ENCODE results near the gene GDPD3. TPM values are rescaled to one million over a fixed set of nuclear protein-coding genes. Genes with fewer than 3 reads are reported as not detected.
A peak's percentile ranks its signal among the peaks of the same experiment; 100 is the strongest.

GDPD3 gene
- not detected for polyA plus RNA-seq

- Mint-ChIP-seq H3K4me1 (peaks cover 3 to 7% (median 4%) of the 10 kb centered on the region in 3 donors), H3K27me3 (no peaks in the 10 kb centered on the region), H3K27ac (peak within 1 kb of the TSS; percentile 51 to 83 (median 59)), H3K36me3 (peaks cover 7% of the 10 kb centered on the region), H3K9me3 (no peaks in the 10 kb centered on the region), H3K4me3 (peak within 1 kb of the TSS in 1 of 4 donors; percentile 28)
These were observed at the start of gene GDPD3 for GRCh38 chr16:30113031-30113710. GDPD3 (minus strand) TSS chr16:30113537; CDS start chr16:30113478, 59 bp downstream.

GRCh38 chr16:30157214-30157613 is 43.9 kb upstream of the GDPD3 start:
- Mint-ChIP-seq H3K9me3 (no peaks in the 10 kb centered on the region), H3K4me3 (no peak overlapping the region), H3K4me1 (peaks cover 0 to 4% (median 0%) of the 10 kb centered on the region in 3 donors), H3K36me3 (no peaks in the 10 kb centered on the region), H3K27me3 (peaks cover 1% of the 10 kb centered on the region), H3K27ac (no peak overlapping the region)

- Mint-ChIP-seq H3K4me3 (no peak overlapping the region), H3K9me3 (peaks cover 0 to 3% (median 0%) of the 10 kb centered on the region in 3 donors), H3K27me3 (no peaks in the 10 kb centered on the region), H3K4me1 (peaks cover 5 to 6% (median 5%) of the 10 kb centered on the region in 3 donors), H3K27ac (no peak overlapping the region), H3K36me3 (peaks cover 1% of the 10 kb centered on the region)
These were observed 41.9 kb upstream of the GDPD3 start for GRCh38 chr16:30155188-30155587.

GRCh38 chr16:30152517-30152916 is 39.2 kb upstream of the GDPD3 start:
- Mint-ChIP-seq H3K27me3 (no peaks in the 10 kb centered on the region), H3K27ac (no peak overlapping the region), H3K9me3 (peaks cover 0 to 7% (median 0%) of the 10 kb centered on the region in 3 donors), H3K4me3 (no peak overlapping the region), H3K4me1 (peaks cover 5 to 6% (median 5%) of the 10 kb centered on the region in 3 donors), H3K36me3 (peaks cover 5% of the 10 kb centered on the region)

- Mint-ChIP-seq H3K36me3 (peaks cover 5% of the 10 kb centered on the region), H3K4me3 (peak overlapping the region in 1 of 4 donors; percentile 52), H3K4me1 (peaks cover 5 to 6% (median 5%) of the 10 kb centered on the region in 3 donors), H3K27me3 (no peaks in the 10 kb centered on the region), H3K9me3 (peaks cover 0 to 7% (median 0%) of the 10 kb centered on the region in 3 donors), H3K27ac (peak overlapping the region in 2 of 3 donors; percentile 40 to 89)
These were observed 37.8 kb upstream of the GDPD3 start for GRCh38 chr16:30151091-30151490.

GRCh38 chr16:30149250-30149930 is 36.1 kb upstream of the GDPD3 start:
- Mint-ChIP-seq H3K9me3 (peaks cover 0 to 7% (median 0%) of the 10 kb centered on the region in 3 donors), H3K36me3 (peaks cover 5% of the 10 kb centered on the region), H3K4me1 (peaks cover 5 to 9% (median 6%) of the 10 kb centered on the region in 3 donors), H3K27ac (no peak overlapping the region), H3K27me3 (no peaks in the 10 kb centered on the region), H3K4me3 (no peak overlapping the region)

GRCh38 chr16:30147843-30148510 is 34.6 kb upstream of the GDPD3 start:
- peaks cover 0 to 7% (median 0%) of the 10 kb centered on the region in 3 donors for H3K9me3 Mint-ChIP-seq
- H3K27me3 Mint-ChIP-seq = no peaks in the 10 kb centered on the region
- H3K36me3 Mint-ChIP-seq = peaks cover 5% of the 10 kb centered on the region
- no peak overlapping the region for H3K4me3 Mint-ChIP-seq
- peaks cover 9 to 14% (median 10%) of the 10 kb centered on the region in 3 donors for H3K4me1 Mint-ChIP-seq
- no peak overlapping the region for H3K27ac Mint-ChIP-seq

- Mint-ChIP-seq H3K27ac (peak overlapping the region in 1 of 3 donors; percentile 46), H3K4me1 (peaks cover 6 to 10% (median 6%) of the 10 kb centered on the region in 3 donors), H3K27me3 (no peaks in the 10 kb centered on the region), H3K9me3 (peaks cover 0 to 4% (median 0%) of the 10 kb centered on the region in 3 donors), H3K4me3 (no peak overlapping the region), H3K36me3 (peaks cover 4% of the 10 kb centered on the region)
These were observed 32.3 kb upstream of the GDPD3 start for GRCh38 chr16:30145657-30146056.

GRCh38 chr16:30144917-30145316 is 31.6 kb upstream of the GDPD3 start:
- Mint-ChIP-seq H3K9me3 (peaks cover 0 to 4% (median 0%) of the 10 kb centered on the region in 3 donors), H3K4me3 (no peak overlapping the region), H3K27me3 (no peaks in the 10 kb centered on the region), H3K4me1 (peaks cover 6 to 11% (median 7%) of the 10 kb centered on the region in 3 donors), H3K36me3 (peaks cover 3% of the 10 kb centered on the region), H3K27ac (no peak overlapping the region)

- Mint-ChIP-seq H3K9me3 (no peaks in the 10 kb centered on the region), H3K4me3 (no peak overlapping the region), H3K27ac (no peak overlapping the region), H3K4me1 (peaks cover 6 to 16% (median 10%) of the 10 kb centered on the region in 3 donors), H3K27me3 (no peaks in the 10 kb centered on the region), H3K36me3 (no peaks in the 10 kb centered on the region)
These were observed 30.7 kb upstream of the GDPD3 start for GRCh38 chr16:30144017-30144416.

GRCh38 chr16:30143347-30143702 is 30.0 kb upstream of the GDPD3 start:
- no peaks in the 10 kb centered on the region for H3K36me3 Mint-ChIP-seq
- no peak overlapping the region for H3K4me3 Mint-ChIP-seq
- H3K27me3 Mint-ChIP-seq = no peaks in the 10 kb centered on the region
- peak overlapping the region in 1 of 3 donors; percentile 49 for H3K27ac Mint-ChIP-seq
- H3K4me1 Mint-ChIP-seq = peaks cover 6 to 16% (median 10%) of the 10 kb centered on the region in 3 donors
- no peaks in the 10 kb centered on the region for H3K9me3 Mint-ChIP-seq

GRCh38 chr16:30142672-30143346 is 29.5 kb upstream of the GDPD3 start:
- no peak overlapping the region for H3K27ac Mint-ChIP-seq

GRCh38 chr16:30141750-30142149 is 28.4 kb upstream of the GDPD3 start:
- no peak overlapping the region for H3K4me3 Mint-ChIP-seq
- H3K27ac Mint-ChIP-seq = no peak overlapping the region
- no peaks in the 10 kb centered on the region for H3K27me3 Mint-ChIP-seq
- H3K9me3 Mint-ChIP-seq = no peaks in the 10 kb centered on the region
- H3K4me1 Mint-ChIP-seq = peaks cover 10 to 16% (median 14%) of the 10 kb centered on the region in 3 donors
- H3K36me3 Mint-ChIP-seq = no peaks in the 10 kb centered on the region

More at GRCh38 chr16:30142672-30143346, 29.5 kb upstream of the GDPD3 start:
- Mint-ChIP-seq H3K9me3 (no peaks in the 10 kb centered on the region), H3K27me3 (no peaks in the 10 kb centered on the region), H3K4me1 (peaks cover 6 to 16% (median 12%) of the 10 kb centered on the region in 3 donors), H3K4me3 (no peak overlapping the region), H3K36me3 (no peaks in the 10 kb centered on the region)

- Mint-ChIP-seq H3K27me3 (no peaks in the 10 kb centered on the region), H3K4me3 (no peak overlapping the region), H3K9me3 (no peaks in the 10 kb centered on the region), H3K36me3 (no peaks in the 10 kb centered on the region), H3K4me1 (peaks cover 10 to 14% (median 13%) of the 10 kb centered on the region in 3 donors), H3K27ac (peak overlapping the region in 1 of 3 donors; percentile 41)
These were observed 26.5 kb upstream of the GDPD3 start for GRCh38 chr16:30139583-30140481.

Measured in IgD-negative memory B cell (primary cell).